ENCODE measurements around the gene CASK. TPM values are rescaled to one million over a fixed set of nuclear protein-coding genes. Genes with fewer than 3 reads are reported as not detected.

CASK gene
- total and polyA plus RNA-seq, 7 donors = 9.5 to 37.1 (median 18.4) TPM

DNA sequence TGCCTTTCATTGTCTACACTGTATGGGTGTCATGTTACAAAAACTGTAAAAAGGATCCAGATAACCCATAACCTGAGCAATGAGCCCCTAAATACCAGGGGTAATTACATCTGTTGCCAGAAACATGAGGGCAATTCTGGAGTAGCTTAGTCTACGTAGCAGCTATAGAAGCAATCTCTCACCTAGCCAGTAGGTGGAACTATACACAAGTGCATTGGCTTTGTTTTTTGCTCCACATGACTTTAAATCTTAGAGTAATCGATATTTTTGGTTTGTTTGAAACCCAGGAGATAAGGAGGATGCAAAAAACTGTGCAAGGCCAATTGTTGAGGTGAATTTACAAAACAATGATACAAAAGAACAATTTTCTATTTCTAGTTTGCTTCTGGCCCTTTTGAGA, 141.9 kb downstream of the CASK start:
- H3K4me1 ChIP-seq = peaks cover 0 to 14% (median 4%) of the 10 kb centered on the region in 4 donors
- intact Hi-C loops (cut with DNase I) = no loop called here
- no peak overlapping the region for H3K4me3 ChIP-seq
- TF ChIP-seq, protein P1, sequence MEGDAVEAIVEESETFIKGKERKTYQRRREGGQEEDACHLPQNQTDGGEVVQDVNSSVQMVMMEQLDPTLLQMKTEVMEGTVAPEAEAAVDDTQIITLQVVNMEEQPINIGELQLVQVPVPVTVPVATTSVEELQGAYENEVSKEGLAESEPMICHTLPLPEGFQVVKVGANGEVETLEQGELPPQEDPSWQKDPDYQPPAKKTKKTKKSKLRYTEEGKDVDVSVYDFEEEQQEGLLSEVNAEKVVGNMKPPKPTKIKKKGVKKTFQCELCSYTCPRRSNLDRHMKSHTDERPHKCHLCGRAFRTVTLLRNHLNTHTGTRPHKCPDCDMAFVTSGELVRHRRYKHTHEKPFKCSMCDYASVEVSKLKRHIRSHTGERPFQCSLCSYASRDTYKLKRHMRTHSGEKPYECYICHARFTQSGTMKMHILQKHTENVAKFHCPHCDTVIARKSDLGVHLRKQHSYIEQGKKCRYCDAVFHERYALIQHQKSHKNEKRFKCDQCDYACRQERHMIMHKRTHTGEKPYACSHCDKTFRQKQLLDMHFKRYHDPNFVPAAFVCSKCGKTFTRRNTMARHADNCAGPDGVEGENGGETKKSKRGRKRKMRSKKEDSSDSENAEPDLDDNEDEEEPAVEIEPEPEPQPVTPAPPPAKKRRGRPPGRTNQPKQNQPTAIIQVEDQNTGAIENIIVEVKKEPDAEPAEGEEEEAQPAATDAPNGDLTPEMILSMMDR (IDR thresholded peaks at IDR 0.05) = peak in 3 of 4 experiments; percentile 35 to 56 (median 47)
- no peak for TF ChIP-seq EP300 (IDR thresholded peaks at IDR 0.05)
- no peak for TF ChIP-seq POLR2A (IDR thresholded peaks at IDR 0.05)
- no peak for DNase-seq
- 6 to 11% methylated on average over 2 of the region's 2 CpGs for WGBS, 2 donors
- no peaks in the 10 kb centered on the region for H3K9me3 ChIP-seq
- no peak overlapping the region for H3K27ac ChIP-seq
- no peaks in the 10 kb centered on the region for H3K27me3 ChIP-seq
- H3K36me3 ChIP-seq = no peaks in the 10 kb centered on the region

DNA sequence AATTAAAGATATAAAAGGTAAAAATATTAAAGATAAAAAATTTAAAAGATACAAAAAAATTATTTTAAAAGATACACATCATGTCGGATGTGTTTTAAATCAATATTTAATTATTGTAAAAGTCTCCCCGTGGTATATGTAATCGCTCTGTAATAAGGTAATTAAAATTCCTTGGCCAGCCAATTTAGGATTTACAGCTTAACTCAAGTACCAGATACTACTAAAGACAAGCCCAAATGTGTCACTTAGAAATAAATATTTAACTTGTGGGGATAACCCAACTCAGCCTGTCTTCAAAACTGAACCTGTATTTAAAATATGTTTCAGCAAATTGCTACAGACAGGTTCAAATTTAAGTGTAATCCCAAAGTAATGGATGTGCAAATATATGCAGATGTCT, 143.4 kb downstream of the CASK start:
- WGBS, 2 donors = 26 to 59% methylated on average over 3 of the region's 3 CpGs
- Histone ChIP-seq H3K4me1 (peaks cover 0 to 14% (median 4%) of the 10 kb centered on the region in 4 donors), H3K27ac (no peak overlapping the region), H3K9me3 (no peaks in the 10 kb centered on the region), H3K27me3 (no peaks in the 10 kb centered on the region), H3K4me3 (no peak overlapping the region), H3K36me3 (no peaks in the 10 kb centered on the region)
- TF ChIP-seq, protein P1 (IDR thresholded peaks at IDR 0.05) = no peak
- TF ChIP-seq POLR2AphosphoS5 (IDR thresholded peaks at IDR 0.05) (no peak), EP300 (IDR thresholded peaks at IDR 0.05) (no peak), POLR2A (IDR thresholded peaks at IDR 0.05) (no peak)
- intact Hi-C loops (cut with DNase I) = no loop called here
- DNase-seq = no peak

DNA sequence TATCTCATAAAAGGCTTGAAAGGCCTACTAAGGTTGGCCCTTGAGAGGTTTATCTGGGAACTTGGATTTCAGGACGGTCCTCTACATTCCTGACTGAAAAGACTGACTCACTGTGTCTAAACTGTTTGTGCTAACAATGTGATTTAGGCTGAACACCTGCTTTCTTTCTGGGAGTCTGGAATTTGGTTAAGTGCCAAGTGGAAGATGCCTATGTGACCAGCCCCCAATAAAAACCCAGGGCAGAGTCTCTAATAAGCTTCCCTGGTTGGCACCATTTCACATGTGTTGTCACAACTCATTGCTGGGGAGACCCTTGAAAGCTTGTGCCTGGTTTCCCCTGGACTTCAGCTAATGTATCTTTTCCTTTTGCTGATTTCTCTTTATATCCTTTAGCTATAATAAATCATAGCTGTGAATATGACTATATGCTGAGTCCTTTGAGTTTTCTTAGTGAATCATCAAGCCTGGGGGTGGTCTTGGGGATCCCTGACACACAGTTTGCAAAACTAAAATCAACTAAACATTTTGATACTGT, 144.3 kb downstream of the CASK start:
- WGBS, 2 donors = 4 to 59% methylated on average over 1 of the region's 1 CpG
- TF ChIP-seq POLR2A (IDR thresholded peaks at IDR 0.05) (no peak), POLR2AphosphoS5 (IDR thresholded peaks at IDR 0.05) (peak in 1 of 4 donors; percentile 8), EP300 (IDR thresholded peaks at IDR 0.05) (no peak)
- TF ChIP-seq, protein P1 (IDR thresholded peaks at IDR 0.05) = no peak
- intact Hi-C loops (cut with DNase I) = no loop called here

DNA sequence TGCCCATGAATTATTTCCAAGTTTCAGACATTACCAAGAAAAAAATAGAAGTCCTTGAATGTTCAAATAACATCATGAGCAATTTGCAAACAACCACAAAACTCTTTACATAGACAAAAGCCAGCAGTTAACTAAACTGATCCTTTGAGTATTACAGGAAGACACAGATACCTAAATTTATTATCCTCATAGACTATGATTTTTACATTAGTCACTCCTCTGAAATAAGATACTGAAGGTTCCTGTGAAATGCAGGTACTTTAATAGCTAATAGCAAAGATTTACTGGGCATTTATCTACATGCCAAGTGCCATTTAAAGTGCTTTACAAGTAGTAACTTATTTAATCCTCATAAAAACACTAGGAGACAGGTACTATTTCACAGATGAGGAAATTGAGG, 161.7 kb downstream of the CASK start:
- H3K36me3 ChIP-seq = no peaks in the 10 kb centered on the region
- H3K9me3 ChIP-seq = no peaks in the 10 kb centered on the region
- intact Hi-C loops (cut with DNase I) = no loop called here
- no peaks in the 10 kb centered on the region for H3K4me1 ChIP-seq
- TF ChIP-seq, protein P1 (IDR thresholded peaks at IDR 0.05) = no peak
- no peak for TF ChIP-seq POLR2A (IDR thresholded peaks at IDR 0.05)
- no peak for TF ChIP-seq EP300 (IDR thresholded peaks at IDR 0.05)
- no peak for TF ChIP-seq POLR2AphosphoS5 (IDR thresholded peaks at IDR 0.05)
- H3K27ac ChIP-seq = no peak overlapping the region
- no peak overlapping the region for H3K4me3 ChIP-seq
- H3K27me3 ChIP-seq = no peaks in the 10 kb centered on the region
- no peak for DNase-seq

More for the DNA sequence above, 144.3 kb downstream of the CASK start:
- Histone ChIP-seq H3K27ac (peak overlapping the region in 1 of 4 donors; percentile 28), H3K36me3 (no peaks in the 10 kb centered on the region), H3K4me3 (no peak overlapping the region), H3K9me3 (no peaks in the 10 kb centered on the region), H3K4me1 (peaks cover 0 to 14% (median 4%) of the 10 kb centered on the region in 4 donors), H3K27me3 (no peaks in the 10 kb centered on the region)
- DNase-seq = no peak

DNA sequence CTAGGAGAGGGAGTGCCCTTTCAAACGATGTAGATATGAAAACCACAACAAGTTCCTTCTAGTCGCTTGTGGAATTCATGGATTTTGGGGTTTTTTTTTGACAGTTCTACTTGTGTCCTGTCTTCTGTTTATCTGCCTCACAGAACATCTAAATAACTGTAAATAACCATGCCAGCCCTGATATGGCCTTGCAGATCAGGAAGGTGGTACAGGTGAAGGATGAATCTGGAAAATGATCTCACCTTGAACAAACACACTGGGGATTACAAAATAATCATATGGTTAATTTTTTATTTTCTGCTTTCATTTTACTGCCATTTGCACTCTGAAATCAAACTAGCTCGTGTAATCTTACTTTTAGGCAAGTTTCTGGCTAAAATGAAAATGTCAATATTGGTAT, 162.2 kb downstream of the CASK start:
- H3K4me3 ChIP-seq = no peak overlapping the region
- no peaks in the 10 kb centered on the region for H3K4me1 ChIP-seq
- no peaks in the 10 kb centered on the region for H3K36me3 ChIP-seq
- no peak overlapping the region for H3K27ac ChIP-seq
- H3K27me3 ChIP-seq = no peaks in the 10 kb centered on the region
- no peaks in the 10 kb centered on the region for H3K9me3 ChIP-seq
- TF ChIP-seq, protein P1 (IDR thresholded peaks at IDR 0.05) = no peak
- TF ChIP-seq EP300 (IDR thresholded peaks at IDR 0.05) = no peak
- no peak for TF ChIP-seq POLR2A (IDR thresholded peaks at IDR 0.05)
- no peak for DNase-seq
- intact Hi-C loops (cut with DNase I) = no loop called here
- 13 to 42% methylated on average over 3 of the region's 3 CpGs for WGBS, 2 donors

Data from sigmoid colon (tissue), 7 donors.